ENCODE results near the gene H2BK1.

Gene H2BK1

DNA sequence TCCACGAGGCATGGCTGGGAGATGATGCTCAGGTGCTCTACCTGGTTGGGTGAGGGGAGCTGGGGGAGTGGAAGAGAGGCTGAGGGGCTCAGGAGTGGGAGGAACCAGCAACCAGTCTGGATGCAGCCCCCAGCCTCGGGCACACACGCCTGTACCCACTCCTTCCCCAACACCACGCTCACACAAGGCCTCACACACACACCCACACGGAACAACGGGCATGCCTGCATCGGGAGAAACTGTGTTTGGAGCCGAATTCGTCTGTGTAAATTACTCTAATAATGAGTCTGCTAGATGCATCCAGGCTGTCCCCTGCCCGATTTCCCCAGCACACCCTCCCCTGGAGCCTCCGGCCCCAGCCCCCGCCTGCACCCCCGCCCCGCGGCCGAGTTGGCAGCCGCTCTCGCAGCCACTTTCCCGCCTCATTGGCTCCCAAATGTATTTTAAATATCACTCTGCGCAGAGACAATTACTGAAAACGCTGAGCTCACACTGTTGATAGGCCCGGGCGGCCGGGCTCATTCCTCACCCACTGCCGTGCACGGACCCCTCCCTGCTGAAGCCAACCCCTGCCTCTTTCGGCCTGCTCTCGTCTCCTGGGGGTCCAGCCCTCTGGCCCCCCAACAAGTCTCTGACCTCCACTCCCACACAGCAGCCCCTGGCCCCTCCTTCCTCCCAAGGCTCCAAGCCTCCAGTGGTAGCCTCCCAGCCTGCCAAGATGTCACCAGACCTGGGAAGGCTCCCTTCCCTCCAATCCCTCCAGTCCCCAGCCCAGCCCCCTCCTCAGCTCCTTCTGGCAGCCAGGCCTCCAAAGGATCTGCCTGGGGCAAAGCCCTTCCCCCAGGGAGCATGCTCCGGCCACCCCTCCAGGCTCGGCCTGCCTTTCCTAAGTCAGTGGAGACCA is 11.1 kb downstream of the H2BK1 start:
- no peak for DNase-seq

DNA sequence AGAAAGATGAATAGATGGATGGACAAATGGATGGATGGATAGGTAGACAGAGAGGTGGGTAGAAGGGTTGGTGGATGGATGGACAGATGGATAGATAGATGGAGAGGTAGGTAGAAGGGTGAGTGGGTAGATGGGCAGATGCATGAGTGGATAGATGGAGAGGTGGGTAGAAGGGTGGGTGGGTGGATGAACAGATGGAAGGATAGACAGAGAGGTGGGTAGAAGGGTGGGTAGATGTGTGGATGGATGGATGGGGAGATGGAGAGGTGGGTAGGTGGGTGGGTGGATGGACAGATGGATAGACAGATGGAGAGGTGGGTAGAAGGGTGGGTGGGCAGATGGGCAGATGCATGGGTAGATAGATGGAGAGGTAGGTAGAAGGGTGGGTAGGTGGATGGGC is 12.4 kb downstream of the H2BK1 start:
- no peak for DNase-seq

DNA sequence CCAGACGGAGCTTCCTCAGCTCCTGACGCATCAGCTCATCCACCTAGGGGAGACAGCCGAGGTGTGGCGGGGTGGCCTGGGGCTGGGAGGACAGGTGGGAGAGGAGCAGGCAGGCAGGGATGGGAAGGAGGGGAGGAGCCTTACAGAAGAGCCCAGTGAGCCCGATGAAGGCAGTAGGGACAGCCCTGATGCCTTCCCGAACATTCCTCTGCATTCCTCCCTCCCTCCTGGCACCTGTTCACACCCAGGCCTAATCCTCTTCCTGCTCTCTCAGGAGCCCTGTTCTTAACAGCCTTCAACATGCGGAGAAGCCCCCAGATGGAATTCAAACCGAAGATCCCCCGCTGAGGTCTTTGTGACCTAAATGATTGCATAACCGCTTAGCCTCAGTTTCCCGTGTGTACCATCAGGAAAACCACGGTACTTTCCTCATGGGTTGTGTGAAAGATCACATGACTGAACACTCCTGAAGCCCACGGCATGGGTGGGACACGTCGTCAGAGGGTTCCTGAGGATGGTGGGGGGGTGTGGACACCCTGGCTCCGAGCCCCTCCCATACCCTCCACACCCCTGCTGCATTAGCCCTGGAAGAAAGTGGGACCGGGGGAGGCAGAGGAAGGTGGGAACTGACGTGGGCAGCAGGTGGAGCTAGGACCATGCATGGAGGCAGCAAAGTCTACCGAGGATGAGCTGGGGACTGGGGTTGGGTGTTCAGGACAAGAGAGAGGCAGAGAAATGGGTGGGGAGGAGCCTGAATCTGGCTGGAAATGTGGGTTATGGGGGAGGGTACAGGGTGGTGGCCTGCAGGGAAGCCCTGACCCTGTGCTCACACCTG is 14.5 kb downstream of the H2BK1 start:
- no peak for DNase-seq

DNA sequence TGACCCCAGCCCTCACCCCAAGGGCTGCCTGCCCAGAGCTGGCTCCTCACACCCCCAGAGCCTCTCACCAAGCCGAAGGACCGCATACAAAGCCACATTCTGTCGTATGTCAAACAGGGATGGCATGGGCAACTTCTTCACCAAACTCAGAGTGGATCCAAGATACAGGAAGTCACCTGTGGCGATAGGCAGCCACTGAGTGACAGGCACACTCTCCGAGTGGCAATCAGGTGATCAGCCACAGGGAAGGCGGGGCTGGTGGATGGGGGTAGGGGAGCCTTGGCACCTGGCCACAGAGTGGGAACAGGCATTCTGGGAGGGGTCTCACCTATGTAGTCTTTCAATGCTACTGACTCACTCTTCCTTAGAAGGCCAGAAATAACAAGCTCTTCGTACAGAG is 16.1 kb downstream of the H2BK1 start:
- no peak for DNase-seq

DNA sequence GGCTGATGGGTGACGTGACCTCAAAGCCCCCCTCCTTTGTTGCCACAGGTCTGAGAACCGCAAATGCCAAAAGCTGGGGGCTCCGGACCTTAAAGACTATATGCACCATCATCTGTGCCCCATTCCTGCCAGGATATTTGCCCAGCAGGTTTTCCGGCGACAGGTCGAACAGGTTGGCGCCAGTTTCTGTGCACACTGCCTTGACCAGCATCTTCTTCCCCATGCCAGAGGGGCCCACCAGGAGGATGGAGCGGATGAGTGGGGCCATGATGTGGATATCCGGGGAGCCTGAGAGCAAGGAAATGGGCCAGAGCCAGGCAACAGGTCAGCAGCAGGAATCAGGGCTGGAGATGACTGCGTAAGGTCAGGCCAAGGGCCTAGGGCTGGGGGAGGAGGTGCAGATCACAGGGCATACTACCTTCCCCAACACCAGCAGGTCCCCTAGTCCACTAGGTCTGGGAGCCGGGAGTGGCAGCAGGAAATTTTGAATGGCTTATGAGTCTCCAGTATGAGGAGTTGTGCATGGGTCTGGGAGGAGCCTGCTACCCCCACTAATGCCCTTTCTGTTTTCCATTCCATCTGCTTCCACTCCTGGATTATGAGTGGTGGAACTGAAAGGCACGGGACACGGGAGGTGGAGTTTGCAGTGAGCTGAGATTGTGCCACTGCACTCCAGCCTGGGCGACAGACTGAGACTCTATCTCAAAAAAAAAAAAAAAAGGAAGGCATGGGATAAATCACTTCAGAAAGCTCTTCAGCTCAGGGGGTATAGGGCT is 16.9 kb downstream of the H2BK1 start:
- DNase-seq: no peak

DNA sequence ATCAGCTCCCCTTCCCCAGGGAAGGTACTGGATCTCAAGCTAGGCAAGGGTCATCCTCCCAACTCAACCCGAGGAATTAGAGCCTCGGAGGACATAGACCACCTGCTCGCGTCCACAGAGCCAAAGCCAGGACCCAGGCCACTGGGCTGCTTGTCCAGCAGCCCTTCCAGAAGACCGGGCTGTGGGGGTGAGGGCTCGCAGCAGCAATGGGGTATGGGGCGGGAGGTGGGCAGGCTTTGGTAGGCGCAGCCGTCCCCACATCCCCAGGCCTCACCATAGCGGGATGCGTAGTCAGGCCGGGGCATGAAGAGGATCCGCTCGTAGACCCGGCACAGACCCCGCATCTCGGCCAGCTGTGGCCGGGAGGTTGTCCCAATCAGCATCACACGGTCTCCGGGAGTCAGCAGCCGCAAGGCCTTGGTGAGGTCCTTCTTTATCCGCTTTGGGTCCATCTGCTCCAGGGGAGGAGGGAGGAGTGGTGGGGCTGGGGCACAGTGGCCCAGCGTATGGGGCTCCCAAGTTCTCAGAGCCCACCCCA is 18.2 kb downstream of the H2BK1 start:
- DNase-seq: no peak

DNA sequence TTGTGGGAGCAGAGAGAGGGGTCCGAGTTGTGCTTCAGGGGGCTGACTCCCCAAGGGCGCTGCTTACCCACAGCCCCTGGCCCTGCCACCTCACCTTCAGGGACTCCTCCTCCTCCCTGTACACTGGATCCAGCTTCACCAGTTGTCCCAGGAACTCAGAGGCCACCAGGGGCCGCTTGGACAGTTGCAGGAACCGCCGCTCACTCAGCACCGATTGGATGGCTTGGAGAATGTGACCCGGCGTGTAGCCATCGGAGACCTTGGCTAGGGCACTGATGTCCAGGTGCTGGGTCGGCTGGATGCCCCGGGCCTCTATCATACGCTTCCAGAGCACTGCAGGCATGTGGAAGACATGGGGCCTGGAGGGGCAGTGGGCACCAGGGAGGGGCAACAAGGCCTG is 18.7 kb downstream of the H2BK1 start:
- DNase-seq: no peak

DNA sequence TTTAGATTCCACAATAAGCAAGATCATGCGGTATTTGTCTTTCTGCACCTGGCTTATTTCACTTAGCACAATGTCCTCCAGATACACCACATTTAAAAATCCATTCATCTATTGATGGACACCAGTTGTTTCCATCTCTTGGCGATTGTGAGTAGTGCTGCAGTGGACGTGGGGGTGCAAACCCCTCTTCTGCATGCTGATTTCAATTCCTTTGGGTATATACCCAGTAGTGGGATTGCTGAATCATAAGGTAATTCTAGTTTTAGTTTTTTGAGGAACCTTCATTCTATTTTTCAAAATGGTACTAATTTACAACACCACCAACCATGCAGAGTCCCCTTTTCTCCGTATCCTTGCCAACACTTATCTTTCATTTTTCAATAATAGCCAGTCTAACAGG is 21.2 kb downstream of the H2BK1 start:
- DNase-seq: no peak

DNA sequence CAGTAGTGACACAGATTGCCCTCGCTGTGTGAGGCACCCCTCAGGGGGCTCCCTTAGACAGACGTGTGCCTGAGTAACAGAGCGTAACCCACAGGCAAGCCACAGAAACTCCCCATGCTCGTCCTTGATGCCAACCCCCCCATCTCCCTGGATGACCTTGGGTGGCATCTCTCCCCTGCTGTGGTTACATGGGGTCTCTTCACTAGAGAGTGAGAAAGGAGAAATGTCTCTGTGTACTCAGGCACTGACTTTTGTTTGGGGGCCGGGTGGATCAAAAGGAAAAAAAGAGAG is 22.1 kb downstream of the H2BK1 start:
- no peak for DNase-seq

DNA sequence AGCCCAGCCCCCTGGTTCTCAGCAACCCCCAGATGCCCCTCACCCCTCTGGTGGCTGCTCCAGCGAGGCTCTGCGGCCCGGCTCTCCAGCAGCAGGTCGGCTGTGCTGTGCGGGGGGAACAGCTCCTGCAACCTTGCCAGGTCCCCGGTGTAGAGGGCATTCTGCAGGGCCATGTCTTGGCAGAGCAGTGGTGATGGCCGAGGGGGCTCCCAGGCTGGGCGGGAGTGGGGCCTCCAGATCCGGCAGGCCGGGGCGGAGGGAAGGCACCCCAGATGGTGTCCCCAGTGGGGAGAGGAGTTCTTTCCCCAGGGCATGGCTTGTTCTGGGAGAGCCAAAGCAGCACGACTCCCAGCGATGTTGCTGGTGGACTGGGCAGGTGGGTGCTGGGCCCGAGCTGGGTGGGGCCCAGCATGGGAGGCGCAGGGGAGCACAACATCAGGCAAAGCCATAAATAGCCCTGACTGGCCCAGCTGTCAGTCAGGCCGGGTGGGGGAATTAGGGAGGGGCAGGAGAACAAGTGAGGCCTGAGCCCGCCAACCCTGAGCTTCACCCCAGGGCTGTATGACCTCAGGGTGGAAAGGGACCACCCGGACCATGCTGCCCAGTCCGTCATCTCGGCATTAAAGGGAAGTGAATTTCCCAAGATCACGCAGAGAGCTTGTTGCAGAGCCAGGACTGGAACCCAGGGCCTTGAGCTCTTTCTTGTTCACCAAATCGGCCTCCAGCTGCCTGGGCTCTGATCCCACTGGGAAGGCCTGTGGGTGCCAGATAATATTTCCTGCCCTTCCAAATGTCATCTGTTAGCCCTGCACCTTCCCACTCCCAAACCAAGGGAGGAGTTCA is 22.7 kb downstream of the H2BK1 start:
- no peak for DNase-seq

DNA sequence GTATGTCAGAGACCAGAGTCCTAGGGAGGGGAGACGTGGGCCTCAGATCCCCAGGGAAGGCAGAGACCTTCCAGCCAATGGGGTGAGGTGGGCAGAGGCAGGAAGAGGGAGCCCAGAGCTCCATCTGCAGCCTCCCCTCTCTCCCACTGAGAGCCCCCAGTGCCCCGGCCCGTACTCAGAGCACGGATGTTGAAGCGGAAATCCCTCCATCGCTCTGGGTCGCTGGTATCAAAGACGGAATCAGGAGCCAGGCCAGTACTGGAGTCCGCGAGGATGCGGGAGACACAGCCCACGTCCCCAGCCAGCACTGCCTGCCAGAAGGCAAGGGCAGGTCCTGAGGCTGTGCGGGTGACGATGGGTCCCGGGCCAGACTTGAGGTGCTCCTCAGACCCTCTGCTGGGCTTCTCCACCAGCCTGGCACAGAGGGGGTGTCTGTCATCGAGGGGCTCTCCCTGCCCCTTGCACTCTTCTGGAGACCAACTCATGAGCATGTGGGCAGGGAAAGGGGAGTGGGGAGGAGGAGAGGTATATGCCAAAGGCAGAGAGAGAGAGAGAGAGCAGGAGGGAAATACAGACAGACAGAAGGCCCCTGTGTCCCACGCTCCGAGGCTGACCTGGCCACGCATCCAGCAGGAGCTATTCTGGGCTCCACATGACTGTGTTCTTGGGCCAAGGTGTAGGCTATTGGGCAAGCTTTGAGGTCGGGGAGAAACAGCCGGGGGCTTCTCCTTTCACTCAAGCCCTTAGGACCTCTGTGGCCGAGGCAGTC is 23.5 kb downstream of the H2BK1 start, which contains the start of gene ASB10:
TSS of gene ASB10 (minus strand) at position 611 of the 769 bp plus-strand sequence. CDS start at position 491, 120 bp downstream.
- no peak for DNase-seq

DNA sequence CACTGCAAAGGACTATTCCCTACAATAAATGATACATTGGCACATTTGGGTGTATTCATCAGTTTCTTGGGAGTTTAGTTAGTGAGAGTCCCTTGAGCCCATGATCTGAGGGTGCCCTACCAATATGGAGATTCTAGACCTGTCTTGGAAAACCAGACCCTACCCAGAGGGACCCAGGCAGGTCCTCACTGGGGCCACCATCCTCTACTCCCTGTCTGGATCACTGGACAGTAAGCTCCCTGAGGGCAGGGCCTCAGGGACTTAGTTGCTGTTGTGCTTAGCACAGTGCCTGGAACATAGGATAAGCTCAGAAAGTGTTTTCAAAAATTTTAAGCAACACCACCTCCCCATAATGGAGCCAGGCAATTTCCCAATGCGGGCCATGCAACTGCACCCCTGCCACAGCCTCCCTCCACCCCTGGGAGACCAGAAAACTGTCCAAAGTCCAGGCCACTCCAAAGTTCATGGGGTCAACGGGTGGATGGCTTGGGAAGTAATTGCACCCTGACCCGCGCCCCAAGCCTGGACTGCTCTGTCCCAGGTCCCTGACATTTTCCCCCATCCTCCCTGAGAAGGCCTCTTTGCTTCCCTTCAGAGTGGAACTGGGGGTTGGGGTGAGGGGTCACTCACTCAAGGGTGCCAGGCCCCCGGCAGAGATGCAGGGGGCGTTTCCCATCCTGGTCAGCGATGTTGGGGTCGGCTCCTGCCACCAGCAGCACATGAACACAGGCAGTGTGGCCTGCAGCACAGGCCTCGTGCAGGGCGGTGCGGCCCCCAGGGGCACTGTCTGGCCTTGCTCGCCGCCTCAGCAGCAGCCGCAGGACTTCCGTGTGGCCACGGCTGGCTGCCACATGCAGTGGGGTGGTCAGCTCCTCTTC is 24.3 kb downstream of the H2BK1 start:
- DNase-seq: no peak

DNA sequence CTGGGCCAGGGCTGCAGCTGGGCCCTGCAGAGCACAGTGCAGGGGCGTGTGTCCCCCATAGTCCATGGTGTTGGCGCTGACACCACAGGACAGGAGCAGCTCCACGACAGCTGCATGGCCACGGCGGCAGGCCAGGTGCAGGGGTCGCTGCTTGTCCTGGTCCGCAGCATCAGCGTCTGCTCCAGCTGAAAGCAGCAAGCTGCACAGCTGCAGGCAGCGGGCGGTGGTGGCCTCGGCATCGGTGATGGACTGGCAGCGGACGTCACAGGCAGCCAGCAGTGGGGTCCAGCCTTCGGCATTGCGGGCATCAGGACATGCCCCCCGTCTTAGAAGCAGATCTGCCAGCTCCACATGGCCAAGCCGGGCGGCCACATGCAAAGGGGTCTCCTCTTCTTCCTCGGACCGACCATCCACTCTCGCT is 29.3 kb downstream of the H2BK1 start:
- DNase-seq: no peak

DNA sequence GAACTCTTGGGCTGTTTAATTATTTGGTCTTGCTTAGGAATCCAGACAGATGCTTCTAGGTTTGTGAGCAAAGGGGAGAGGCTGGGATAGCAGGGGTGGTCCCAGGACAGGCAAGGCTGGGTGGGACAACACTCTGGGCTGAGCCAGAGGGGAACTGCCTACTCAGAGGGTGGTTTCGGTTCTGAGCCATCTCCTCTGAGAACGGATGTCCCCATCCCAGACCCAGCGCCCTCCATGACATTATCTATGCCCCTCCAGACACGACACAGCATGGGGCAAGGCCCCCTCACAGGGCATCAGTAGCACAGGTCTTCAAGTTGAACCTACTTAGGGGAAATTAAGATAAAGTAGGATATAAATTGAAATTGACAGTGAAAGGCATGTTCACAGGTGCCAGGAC is 30.3 kb downstream of the H2BK1 start:
- DNase-seq: no peak

DNA sequence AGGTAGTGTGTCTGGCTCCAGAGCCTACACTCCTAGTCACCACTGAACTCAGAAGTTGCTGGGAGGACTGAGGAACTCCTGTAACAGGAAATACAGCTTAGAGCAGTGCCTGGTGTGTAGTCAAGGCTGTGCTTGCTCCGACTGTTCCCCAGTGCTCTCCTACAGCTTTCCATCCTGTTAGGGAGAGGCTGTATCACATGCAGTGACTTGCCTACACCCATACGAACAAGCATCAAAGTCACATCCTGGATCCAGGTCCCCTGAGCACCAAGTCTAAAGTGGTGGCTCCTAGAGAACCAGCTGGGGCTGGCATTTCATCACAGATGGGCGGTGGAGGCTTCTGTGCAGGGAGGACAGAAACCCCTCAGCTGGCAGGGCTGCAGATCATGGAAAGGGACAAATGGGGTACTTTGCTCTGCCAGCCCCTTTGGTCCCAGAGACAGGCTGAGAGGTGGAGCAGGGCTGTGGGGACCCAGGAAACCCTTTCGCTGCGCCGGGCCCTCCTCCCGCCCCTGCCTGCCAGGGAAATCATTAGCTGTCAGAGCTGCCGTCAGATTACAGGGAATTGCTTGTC is 30.9 kb downstream of the H2BK1 start:
- DNase-seq: no peak

DNA sequence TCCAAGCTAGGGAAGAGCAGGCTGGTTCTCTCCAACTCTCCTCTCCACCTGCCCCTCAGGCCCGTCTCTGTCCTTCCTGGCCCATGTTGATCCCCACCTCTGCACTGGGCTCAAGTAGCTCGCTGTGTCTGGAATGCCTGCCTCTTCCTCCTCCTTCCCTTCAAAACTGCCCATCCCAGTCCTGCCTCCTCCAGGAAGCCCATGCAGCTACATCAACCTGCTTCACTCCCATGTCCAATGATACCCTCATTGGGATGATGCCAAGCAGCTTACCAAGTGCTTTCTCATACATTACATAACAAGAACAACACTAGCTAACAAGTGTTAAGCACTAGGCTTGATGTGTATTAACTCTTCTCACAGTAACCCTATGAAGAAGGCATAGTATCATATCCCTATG is 31.5 kb downstream of the H2BK1 start:
- no peak for DNase-seq

DNA sequence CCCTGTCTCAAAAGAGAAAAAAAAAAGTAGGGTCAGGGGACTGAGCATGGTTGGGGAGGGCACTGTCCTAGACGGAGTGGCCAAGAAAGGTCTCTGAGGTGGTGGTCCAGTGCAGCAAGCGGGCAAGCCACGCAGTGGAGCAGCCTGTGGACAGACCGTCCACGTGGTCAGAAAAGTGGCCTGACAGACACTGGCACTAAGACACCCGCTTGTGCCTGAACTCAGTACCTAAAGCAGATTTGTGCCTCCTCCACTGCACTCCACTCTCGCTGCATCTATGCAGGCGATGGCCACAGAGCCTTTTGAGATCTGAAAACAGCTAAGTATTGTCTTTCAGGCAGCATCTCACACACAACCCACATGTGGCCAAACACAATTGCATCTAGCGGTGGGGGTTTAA is 32.1 kb downstream of the H2BK1 start:
- no peak for DNase-seq

DNA sequence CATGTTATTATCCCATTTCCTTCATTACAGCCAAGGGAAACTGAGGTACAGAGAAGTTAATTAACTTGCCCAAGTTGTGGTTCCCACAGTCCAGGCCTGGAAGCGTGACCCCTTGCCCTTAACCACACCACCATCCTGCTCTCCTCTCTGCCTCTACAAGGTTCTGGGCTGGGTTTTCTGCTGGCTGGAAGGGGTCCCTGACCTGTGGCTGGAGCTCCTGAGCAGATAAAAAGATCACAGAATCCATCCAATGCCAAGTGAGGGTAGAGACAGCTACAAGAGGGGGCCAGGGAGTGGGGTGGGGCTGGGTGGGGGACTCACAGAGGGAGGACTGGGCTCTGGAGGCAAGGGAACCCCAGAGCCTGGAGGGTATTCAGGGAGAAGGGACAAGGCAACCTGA is 33.0 kb downstream of the H2BK1 start:
- no peak for DNase-seq

DNA sequence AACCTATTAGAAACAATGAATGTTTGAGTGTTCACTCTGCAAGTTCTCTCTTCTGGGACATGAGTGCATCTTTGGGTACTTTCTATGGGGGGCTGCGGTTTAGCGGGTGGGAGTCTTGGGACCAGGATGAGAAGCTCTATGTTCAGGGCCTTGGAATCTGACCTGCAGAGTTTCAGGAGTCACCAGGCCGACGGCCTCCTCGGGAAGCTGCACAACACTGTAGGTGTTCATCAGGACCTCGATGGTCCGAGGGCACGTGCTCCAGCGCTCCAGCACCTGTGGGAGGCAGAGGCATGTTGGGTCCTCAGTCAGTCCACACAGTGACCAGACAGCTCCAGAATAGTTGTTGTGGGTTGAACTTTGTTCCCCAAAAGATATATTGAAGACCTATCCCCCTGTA is 33.9 kb downstream of the H2BK1 start:
- no peak for DNase-seq

DNA sequence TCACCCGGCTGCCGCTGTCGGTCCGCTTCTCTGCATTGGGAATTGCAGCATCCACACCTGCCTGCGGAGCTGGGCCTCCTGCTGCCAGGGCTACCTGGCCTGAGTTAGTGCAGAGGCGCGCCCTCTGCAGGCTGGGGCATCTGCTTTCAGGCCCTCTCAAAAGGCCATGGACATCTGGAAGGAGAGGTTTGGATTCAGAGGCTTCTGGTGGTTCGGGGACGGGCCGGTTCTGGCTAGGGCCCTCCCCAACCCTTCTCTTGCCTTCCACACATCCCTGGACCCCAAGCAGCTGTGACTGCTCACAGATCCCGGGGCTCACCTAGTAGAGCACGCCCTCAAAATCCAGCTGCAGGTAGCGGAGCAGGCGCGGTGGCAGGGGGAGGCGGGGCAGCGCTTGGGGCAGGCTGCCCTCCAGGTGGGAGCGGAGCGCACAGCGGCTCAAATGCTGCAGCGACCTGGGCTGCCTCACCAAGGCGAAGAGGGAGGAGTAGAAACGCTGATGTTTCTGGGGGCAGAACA is 34.4 kb downstream of the H2BK1 start:
- no peak for DNase-seq

All from SIG-M5 (cell line).